Colon (tissue), 2 donors: Measurements from ENCODE around the gene RASAL1.
"Not testable (repeated sequence)": the region's sequence is repeated elsewhere in the genome, so short reads cannot be mapped to it uniquely, and the experiment has no call there.

Experiments used
- FAIRE-seq: peaks from 2 replicates; lab custom pipeline; 2012; peaks lifted over from hg19 to GRCh38; lab: Jason Lieb, UNC
- donor health status: control.
- donor health status: control.

Gene RASAL1

DNA sequence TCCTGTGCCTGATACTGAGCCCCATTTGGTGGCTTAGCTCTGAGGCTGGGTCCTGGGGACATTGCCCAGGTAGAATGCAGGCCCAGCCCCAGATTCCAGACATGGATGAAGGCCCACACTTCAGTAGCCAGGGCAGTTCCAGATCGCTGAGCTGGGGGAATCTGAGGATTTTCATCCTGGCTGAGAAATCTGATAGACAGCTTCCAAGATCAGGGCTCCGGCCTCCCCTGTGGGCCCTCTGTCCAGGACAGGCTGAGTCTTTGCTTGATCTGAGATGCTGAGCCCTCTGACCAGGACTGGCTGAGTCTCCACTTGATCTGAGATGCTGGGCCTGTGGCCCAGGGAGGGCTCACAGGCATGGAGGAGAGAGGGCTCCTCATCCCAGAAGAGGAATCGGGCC, 3.3 kb upstream of the RASAL1 start:
- no peak for FAIRE-seq

DNA sequence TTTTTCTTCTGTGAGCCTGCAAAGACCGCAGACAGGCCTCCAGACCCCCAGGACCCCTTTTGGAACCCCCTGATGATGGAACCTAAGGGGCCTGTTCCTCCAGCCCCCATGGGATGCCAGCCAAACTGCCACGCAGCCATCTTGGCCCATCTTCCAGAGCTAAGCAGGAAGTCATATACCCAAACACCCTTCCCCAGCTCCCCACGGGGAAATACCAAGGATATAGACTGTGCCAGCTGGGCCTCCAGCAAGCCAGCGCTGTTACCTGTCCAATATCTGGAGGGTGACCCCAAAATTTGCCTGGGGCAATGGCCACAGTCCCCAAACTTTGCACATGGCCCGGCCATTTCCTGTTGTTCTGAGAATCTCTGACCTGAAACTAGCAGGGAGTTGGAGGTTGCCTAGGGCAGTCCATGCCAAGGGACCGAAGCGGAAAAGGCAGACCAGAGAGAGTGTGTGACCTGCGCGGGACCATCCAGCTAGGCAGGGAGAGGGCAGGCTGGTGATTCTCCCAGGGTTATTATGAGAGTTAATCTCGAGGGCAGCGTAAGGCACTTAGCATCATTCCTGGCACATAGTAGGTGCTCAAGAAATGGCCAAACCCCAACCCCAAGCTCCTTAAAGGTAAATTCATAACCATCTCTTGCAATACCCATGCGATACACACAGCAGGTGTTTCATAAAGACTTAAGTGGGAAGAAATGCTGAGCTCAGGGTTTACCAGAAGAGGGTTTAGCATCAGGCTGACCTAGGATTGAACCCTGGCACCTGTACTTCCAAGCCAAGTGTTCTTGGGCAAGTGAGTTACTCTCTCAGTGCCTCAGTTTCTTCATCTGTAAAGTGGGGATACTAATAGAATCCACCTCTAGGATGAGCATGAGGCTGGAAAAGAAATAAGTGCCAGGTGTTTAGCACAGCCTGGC, 2.6 kb upstream of the RASAL1 start:
- no peak for FAIRE-seq

DNA sequence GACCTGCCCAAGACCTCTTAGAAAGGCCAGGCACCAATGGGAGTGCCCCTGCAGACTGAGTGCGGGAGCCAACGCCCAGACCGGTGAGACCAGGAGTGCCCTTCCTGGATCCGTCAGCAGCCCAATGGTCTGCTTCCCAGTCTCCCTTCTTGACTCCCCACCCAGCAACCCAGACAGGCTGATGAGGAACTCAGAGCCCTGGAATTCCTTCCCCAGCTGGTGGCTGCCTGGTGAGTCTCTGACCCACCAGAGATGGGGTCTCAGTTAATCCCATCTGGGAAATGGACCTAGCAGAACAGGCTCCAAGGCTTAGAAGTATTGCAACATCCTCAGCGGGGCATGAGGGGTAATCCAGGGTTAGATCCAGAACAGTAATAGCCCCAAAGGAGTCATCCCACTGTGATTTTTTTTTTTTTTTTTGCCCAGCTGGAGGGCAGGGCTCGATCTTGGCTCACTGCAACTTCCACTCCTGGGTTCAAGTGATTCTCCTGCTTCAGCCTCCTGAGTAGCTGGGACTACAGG, 1.5 kb upstream of the RASAL1 start:
- no peak for FAIRE-seq

DNA sequence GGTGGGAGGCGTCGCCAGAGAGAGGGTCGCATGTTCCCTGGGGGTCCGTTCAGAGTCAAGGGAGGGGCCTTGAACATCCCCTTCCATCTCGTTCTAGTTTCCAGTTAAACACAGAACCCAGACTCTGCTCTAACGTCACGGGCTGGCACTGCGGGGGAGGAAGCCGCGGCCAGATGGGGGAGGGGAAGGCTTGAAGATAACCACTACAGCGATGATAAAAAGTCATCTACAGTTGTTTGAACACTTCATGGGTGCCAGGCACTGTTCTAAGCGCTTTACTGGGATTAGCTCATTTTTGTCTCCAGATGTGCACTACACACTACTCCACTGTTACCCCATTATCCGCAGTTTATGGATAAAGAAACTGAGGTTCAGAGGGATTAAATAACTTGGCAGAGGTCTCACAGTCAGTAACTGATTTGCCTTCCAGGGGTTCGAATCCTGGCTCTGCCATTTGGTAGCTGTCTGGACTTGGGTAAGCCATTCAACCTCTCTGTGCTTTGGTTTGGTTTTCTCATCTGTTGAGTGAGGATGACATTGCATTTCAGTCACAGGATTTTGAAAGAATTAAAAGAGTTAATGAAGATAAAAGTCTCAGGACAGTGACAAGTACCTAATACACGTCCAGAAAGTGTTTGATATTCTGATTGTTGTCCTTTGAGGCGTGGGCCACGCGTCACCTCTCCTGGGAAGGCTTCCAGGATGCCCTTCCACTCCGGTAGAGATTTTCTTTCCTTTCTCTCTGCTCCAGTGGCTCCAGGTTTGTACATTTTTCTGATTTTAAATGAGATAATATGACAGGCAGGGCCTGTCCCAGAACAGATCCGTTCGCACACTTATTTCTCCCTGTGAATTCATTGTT, 798 bp upstream of the RASAL1 start:
- no peak for FAIRE-seq

DNA sequence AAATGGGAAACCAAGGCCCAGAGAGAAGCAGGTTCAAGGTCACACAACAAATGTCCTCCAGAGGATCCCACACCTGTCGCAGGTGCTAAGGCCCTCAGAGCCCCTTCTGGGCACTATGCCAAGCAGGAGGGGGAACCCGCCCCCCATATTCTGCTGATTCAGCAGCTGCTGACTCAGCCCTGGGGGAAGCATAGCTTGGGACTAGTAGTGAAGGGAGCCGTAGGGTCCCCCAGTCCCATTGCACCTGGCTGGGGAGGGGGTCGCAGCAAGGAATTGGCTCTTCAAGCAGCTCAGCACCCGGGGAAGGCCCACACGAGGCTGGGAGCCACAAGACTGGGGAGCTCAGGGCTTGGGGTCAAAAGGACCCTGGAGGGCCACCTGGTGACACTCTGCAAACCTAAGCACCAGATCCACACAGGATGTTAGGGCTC, 1.0 kb downstream of the RASAL1 start:
- FAIRE-seq: no peak

DNA sequence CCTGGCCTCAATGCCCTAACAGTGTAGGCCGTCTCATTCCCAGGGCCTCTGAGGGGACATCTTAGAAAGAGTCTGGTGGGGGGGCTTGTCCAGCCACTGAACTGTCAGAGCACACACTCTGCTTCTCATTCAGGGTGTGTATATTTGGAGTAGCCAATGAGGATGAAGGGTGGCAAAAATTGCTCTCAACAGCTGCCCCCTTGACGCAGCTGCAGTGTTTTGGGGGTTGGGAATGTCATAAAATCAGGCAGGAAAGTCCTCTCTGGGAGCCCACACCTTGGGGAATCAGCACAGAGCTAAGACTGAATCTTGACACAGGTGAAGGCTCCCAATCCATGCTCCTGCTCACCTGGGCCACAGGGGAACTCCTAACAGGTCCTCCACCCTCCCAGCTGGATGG, 1.5 kb downstream of the RASAL1 start:
- FAIRE-seq: no peak

DNA sequence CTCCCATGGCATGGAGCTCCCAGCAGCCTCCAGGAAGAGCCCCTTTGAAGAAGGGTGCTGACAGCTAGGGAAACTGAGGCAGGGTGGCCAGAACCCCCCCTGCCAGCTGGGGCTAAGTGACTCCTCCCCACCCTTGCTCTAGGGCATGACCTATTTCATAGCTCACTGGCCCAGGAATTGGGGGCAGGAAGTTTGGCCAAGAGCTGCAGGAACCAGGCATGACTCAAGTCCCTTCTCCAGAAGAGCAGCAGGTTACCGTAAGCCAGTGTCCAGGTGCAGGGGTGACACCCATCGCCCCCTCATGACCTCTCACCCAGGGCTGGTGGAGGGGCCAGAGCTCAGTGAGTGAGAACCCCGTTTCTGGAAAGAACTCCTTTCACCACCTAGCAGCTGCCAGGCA, 1.9 kb downstream of the RASAL1 start:
- FAIRE-seq: no peak

DNA sequence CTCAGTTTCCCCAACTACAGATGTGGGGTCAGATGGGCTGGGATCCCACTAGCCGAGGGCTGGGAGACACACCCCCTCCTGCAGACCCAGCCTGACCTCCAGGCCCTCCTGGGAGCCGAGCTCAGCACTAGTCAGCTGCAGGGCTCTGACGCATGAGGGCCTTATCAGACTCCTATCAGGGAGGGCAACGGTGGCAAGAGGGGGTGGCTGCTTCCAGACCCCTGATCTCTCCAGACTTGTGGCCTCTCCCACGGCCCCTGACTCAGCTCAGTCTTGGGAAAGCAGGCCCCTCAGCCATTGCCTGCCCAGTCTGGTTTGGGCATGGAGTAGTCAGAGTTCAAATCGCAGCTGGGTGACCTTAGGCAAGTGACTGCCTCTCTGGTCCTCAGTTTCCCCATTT, 2.5 kb downstream of the RASAL1 start:
- FAIRE-seq: no peak

DNA sequence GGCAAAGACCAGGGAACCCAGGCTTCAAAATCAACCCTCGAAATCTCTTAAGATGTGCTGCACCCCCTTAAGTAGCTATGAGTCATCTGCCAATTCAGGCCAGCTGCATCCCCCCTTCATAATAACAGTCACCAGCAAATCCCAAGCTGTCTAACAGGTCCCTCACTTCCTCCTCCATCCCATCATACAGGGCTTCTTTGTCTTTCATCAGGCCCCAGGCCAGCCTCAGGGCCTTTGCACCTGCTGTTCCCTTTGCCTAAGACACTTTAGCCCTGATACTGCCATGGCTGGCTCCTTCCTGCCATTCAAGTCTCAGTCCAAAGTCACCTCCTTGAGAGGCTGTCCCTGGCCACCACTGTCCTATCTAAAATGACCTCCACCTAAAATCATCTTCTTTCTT, 4.0 kb downstream of the RASAL1 start:
- no peak for FAIRE-seq

DNA sequence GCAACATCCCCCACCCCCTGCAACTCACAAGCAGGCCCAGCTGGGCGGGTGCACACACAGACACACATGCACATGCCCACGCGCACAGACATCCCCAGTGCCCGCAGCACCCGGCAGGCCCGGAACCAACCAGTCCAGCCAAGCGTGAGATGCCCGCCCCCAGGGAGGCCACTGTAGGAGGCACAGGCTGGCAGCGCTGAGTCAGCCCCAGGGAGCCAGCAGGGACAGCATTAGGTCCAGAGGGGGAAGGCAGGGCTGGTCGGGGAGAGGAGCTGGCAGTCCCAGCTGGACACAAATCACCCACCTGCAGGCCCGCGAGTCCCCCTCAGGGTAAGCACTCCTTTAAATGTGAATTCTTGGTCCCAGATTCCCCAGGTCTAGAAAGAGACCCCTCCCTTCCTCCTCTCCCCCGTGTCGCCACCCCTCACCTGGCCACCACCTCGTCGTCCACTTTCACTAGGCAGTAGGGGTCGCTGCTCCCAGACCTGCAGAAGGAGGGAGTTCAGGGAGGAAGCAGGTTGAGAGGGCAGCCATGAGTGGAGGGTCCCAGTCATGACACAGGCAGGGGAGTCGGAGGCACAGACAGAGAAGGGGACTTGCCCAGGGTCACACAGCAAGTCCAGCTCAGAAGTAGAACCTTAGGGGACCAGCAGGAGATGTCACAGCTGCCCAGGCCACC, 5.0 kb downstream of the RASAL1 start:
- FAIRE-seq: no peak

DNA sequence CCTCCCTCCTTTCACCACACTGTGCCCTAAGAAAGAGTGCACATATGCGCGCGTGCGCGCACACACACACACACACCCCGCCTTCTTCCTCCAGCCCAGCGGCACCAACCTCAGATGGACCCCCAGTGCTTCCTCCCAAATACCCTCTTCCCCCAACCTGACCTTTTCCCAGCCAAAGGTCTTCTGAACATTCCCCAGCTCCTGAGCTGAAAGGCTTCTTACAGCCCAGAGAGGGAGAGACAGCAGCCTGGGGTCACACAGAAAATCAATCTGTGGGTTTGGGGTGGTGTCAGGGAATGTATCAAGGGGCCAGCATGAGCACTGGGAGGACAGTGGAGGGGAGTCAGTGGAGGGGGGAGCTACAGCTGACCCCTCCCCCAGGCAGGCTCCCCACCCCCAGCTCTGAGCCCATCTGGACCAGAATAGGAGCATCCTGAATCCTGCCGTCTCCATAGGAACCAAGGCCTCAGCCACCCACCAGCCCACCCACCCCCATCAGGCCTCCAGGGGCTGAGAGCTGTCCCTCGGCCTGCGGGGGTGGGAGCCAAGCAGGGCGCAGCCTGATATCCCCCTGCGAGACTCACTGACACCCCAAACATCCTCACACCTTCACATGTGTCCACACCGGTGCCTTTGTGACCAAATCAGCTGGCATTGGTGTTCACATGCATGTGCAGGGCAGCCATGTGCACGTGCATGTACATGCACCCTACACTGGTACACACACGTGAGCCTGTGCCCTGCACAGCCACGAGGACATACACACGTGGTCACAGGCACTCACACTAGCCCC, 5.7 kb downstream of the RASAL1 start:
- no peak for FAIRE-seq

DNA sequence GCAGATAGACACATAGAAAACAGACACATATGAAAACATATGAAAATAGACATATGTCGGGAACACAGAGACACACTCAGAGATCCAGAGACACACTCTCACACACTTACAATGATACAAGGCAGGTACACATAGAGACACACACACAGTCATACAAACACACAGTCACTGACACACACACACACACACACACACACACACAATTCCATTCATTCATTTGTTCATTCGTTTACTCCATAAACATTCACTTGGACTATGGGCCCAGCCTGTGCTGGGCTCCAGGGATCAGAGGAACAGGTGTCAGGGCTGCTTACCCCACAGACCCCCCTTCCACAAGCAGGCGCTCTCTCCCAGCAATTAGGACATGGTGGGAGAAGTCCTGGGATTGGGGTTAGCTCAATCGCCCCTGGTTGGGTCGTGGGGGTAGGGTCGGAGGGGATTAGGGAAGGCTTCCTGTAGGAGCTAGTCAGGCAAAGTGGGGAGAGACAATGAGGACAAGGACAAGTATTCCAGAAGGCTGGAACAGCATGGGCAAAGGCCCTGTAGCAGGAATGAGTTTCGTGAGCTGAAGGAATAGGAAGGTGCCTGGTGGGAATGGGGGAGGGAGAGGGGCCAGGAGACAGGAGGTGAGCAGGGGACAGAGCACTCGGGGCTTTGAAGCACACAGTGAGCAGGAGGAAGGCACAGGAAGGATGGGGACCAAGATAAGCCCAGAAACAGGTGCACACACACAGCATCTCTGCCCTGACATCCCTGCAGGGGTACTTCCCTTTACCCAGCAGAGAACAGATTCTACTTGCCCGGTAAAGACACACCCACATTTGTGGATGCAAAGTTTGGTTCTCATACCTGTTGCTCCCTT, 6.5 kb downstream of the RASAL1 start:
- FAIRE-seq: no peak

DNA sequence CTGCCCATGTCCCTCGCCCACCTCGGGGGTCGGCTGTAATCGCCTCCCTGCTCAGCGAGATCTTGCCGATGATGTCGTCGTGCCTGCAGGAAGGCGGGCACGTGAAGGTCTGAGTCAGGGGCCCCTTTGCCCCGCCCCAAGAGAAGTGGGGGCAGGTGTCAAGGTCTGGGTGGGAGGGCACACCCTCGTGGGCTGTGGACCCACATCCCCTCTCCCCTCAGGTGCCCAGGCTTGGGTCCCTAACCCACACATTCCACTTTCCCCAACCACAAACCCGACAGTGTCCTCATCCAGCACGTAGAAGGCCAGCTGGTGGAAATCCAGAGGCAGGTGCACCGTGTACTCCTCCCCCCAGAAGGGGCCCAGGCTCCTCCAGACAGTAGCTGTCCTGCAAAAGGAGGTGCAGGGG, 7.8 kb downstream of the RASAL1 start:
- FAIRE-seq: no peak

DNA sequence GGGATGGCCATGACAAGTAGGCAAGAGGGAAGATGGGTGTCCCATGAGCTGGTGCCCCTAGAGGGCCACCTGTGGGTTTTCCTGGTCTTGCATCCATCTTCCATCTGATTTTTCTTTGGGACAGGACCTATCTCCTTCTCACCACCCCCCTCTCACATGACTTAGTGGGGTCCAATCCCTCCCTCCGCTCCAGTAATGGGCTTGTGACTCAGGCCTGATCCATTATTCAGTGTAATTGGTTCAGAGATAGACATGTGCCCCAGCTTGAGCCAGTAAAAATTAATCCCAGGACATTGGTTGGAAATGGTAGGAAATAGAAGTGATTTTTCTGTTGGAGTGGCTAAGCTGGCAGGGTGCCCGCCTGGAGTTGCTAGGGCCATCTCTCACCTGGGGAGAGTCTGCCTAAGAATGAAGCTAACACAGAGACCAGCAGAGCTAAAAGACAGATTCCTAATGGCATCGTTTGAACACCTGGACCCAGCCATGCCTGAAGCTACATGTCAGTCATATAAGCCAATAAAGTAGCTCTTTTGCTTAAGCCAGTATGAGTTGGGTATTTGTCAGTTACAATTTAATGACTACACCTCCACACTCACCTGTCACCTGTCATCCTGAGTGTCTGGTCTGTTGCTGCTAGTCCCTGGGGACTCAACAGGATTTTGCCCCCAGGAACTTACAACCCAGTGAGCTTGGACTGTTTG, 14.7 kb downstream of the RASAL1 start:
- no peak for FAIRE-seq

DNA sequence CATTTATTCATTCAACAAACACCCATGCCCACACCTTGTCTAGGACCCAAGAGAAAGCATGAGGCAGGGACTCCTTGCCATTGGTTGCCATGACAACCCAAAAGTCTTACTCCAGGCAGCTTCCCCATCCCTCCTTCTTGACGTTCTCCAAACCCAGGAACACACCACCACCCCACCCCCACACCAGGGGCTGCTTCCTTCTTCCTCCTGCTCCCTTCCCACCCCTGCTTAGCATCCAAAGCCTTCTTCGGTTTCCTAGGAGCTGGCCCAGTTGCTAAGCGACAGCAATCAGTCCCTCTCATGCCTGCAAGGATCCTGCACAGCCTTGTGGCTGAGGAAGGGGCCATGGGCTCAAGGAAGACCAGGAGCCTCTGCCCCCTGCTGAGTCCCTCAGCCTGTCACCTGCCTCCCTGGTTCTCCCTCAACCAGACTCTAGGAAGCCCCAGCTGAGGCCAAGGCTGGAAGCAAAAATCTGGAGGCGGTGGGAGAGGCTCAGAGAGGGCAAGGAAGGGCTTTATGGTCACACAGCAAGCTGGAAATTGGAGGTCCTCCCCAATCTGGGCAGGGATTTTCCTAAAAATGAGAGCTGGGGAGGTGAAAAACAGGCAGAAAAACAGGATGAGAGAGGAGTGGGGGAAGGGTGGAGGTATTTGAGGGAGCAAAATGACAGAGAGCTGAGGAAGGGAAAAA, 15.4 kb downstream of the RASAL1 start:
- no peak for FAIRE-seq

DNA sequence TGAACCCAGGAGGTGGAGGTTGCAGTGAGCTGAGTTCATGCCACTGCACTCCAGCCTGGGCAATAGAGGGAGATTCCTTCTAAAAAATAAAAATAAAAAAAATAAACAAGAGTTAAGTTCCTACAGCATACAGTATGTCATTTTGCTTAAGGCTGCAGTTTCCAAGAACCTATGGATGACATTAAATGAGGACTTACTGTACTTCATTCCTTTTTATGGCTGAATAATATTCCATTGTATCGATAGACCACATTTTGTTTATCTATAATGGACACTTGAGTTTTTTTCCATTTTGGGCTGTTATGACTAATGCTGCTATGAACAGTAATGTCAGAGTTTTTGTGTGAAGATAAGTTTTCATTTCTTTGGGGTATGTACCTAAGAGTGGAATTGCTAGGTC, 17.4 kb downstream of the RASAL1 start:
- FAIRE-seq: no peak

DNA sequence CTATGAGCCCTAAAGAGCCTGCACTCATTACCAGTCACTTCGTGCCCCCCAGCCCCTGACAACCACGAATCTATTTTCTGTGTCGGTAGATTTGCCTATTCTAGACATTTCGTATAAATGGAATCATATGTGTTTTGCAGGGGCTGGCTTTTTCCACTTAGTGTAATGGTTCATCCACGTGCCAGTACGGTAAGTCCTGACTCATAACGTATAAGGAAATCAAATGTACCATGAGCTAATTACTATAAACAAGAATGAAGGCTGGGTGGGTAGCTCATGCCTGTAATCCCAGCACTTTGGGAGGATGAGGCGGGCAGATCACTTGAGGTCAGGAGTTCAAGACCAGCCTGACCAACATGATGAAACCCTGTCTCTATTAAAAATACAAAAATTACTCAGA, 17.9 kb downstream of the RASAL1 start:
- FAIRE-seq: not testable (repeated sequence)

DNA sequence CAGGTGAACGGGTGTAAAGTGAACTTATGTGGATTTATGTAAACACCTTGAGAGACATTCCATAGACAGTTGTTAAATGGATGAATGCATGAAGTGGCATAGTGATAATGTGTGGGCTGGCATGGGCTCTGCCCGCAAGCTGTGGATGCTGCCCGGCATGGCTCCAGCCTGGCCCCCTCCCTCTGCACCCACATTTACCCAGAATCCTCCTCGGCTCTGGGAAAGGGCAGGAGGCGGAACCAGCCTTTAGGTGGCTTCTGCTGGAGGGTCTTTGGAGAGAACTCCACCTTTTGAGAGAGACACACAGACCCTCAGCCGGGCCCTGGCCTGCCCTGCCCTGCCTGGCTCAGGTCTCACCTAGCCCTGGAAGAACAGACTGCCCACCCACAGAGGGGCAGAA, 18.7 kb downstream of the RASAL1 start:
- FAIRE-seq: no peak

DNA sequence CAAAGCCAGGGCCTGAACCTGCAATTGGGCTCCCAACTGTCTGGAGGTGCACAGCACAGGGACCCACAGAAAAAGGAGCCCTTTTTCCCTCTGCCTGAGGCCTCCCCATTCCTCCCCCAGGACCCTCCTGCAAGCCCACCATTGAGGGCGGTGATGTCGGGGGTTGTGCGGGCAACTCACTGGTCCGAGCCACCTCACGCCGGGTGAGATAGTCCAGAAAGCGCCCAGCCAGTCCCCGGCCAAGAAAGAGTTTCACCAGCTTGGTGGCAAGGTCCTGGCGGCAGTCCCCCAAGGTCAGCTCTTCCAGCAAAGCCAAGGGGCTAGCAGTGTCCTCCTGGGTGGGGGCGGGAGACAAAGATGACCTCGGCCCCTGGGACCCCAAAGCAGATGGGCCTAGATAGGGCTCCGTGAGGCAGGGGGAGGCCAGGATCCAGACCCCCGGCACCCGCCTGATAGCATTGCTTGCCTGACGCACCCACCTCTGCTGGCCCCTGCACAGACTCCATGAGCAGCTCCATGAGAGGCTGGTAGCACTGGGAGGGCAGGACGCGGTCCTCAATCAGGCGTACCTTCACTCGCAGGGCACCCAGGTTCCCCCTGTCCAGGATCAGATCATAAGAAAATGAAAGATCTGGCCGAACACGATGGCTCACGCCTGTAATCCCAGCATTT, 20.0 kb downstream of the RASAL1 start:
- FAIRE-seq: no peak
